ENCODE results near the gene DDX28.
"Not testable (repeated sequence)": the region's sequence is repeated elsewhere in the genome, so short reads cannot be mapped to it uniquely, and the experiment has no call there.

DDX28 gene

DNA sequence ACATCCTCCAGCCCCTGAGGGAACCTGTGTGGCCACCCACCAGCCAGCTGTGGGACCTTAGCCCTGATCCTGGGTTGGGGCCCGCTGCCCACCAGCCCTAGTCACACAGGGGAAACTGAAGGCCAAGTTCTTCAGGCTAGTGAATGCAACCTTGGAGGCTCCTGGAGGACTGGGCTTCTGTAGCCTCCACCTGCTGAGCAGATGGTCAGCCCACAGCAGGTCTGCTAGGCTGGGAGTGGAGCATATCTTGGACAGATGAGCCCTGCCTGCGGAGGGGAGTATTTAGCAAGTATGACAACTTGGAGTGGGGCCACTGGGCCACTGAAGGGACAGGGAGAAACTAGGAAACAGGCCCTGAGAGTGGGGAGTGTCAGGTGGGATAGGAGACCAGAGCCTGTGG is 46.8 kb downstream of the DDX28 start:
- no peaks in the 10 kb centered on the region for H3K4me1 ChIP-seq (ENCODE audit: control insufficient read depth in 1 of 2, insufficient read depth in 1 of 2, low read depth in 1 of 2, low read length in 1 of 2)
- peaks cover 8% of the 10 kb centered on the region for H3K36me3 ChIP-seq
- H3K27ac ChIP-seq: no peak overlapping the region
- TF ChIP-seq, protein P1, sequence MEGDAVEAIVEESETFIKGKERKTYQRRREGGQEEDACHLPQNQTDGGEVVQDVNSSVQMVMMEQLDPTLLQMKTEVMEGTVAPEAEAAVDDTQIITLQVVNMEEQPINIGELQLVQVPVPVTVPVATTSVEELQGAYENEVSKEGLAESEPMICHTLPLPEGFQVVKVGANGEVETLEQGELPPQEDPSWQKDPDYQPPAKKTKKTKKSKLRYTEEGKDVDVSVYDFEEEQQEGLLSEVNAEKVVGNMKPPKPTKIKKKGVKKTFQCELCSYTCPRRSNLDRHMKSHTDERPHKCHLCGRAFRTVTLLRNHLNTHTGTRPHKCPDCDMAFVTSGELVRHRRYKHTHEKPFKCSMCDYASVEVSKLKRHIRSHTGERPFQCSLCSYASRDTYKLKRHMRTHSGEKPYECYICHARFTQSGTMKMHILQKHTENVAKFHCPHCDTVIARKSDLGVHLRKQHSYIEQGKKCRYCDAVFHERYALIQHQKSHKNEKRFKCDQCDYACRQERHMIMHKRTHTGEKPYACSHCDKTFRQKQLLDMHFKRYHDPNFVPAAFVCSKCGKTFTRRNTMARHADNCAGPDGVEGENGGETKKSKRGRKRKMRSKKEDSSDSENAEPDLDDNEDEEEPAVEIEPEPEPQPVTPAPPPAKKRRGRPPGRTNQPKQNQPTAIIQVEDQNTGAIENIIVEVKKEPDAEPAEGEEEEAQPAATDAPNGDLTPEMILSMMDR (IDR thresholded peaks at IDR 0.05): no peak
- no peaks in the 10 kb centered on the region for H3K9me3 ChIP-seq
- H3K4me3 ChIP-seq (ENCODE audit: low read depth in 1 of 2, low read length in 1 of 2): no peak overlapping the region
- no peaks in the 10 kb centered on the region for H3K27me3 ChIP-seq

DNA sequence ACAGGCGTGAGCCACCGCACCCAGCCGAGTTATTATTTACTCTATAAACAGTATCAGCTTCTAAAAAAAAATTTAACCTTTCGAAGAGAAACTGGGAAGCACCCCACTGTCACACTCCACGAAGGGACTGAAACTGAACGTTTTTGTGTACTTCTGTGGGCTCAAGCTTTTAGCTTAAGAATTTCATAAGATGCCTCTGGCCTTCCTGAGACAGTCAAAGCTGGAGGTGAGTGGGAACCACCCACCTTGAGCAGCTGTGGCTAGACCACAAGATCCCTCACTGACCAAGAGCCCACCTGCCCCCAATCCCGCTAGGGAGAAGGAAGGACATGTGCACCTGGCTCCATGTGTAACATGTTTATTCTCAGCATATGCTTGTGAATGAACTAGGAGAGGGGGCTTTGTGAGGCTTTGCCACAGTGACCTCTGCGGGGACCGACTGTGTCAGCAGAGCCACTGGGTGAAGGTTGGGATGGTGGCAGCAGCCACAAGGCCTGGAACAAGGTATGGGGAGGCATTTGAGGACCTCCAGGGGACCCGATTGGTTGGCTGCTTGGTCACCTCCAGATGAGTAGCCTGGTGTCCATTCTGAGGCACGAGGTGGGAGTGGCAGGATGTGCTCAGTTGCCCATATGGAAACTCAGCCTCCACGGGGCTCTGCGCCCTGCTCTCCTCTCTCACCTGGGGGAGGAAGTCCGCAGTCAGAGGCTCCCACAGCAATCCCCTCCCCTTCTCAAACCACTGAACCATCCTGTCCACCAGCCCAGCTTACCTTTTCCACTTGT is 47.5 kb downstream of the DDX28 start:
- Histone ChIP-seq H3K9me3 (no peaks in the 10 kb centered on the region), H3K36me3 (peaks cover 8% of the 10 kb centered on the region), H3K4me1 (ENCODE audit: control insufficient read depth in 1 of 2, insufficient read depth in 1 of 2, low read depth in 1 of 2, low read length in 1 of 2) (no peaks in the 10 kb centered on the region), H3K27ac (no peak overlapping the region), H3K27me3 (peaks cover 1% of the 10 kb centered on the region), H3K4me3 (ENCODE audit: low read depth in 1 of 2, low read length in 1 of 2) (no peak overlapping the region)
- TF ChIP-seq, protein P1 (IDR thresholded peaks at IDR 0.05): no peak

DNA sequence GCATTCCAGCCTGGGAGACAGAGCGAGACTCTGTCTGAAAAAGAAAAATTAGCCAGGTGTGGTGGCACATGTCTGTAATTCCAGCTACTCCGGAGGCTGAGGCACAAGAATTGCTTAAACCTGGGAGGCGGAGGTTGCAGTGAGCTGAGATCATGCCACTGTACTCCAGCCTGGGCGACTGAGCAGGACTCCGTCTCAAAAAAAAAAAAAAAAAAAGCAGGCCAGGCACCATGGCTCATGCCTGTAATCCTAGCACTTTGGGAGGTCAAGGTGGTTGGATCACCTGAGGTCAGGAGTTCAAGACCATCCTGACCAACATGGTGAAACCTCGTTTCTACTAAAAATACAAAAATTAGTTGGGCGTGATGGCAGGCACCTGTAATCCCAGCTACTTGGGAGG is 50.7 kb downstream of the DDX28 start:
- H3K27ac ChIP-seq; H3K9me3 ChIP-seq; H3K36me3 ChIP-seq; H3K4me3 ChIP-seq (ENCODE audit: low read depth in 1 of 2, low read length in 1 of 2): not testable (repeated sequence)
- H3K27me3 ChIP-seq: peaks cover 26% of the 10 kb centered on the region
- H3K4me1 ChIP-seq (ENCODE audit: control insufficient read depth in 1 of 2, insufficient read depth in 1 of 2, low read depth in 1 of 2, low read length in 1 of 2): peaks cover 11 to 14% of the 10 kb centered on the region in 2 experiments

DNA sequence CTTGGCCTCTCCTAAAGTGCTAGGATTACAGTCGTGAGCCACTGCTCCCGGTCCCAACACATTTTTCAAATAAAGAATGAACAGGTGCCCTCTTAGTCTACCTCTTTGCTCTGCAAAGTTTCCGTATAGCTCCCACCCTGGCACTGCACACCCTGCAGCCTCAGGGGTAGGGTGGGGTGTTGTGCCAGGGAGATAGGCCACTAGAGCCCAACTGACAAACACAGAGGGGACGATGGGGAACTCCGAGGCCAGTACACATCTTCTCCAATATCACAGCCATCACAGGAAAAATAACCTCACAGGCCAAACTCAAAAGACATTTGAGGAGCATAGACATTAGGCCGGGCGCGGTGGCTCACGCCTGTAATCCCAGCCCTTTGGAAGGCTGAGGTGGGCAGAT is 51.9 kb downstream of the DDX28 start:
- H3K36me3 ChIP-seq: peaks cover 3% of the 10 kb centered on the region
- peaks cover 37% of the 10 kb centered on the region for H3K27me3 ChIP-seq
- TF ChIP-seq, protein P1 (IDR thresholded peaks at IDR 0.05): no peak
- no peak overlapping the region for H3K27ac ChIP-seq
- H3K9me3 ChIP-seq: no peaks in the 10 kb centered on the region
- no peak overlapping the region for H3K4me3 ChIP-seq (ENCODE audit: low read depth in 1 of 2, low read length in 1 of 2)
- peaks cover 20% of the 10 kb centered on the region in 2 experiments for H3K4me1 ChIP-seq (ENCODE audit: control insufficient read depth in 1 of 2, insufficient read depth in 1 of 2, low read depth in 1 of 2, low read length in 1 of 2)

Measured in neutrophil (primary cell).